Stimulated activated CD4-positive, alpha-beta T cell treated with anti-CD3 and anti-CD28 coated beads, Interleukin-1b, Interleukin-23, amount 100 ng/mL, for 4 hours (primary cell): Measurements from ENCODE around the gene C1orf232.

ENCODE experiments used
- DNase-seq, 2 donors: peaks; one replicate each; pipeline ENCODE4 v3.0.0-alpha.2; 2020; ENCODE audit warnings: low read depth in 2 of 2

The C1orf232 gene

GRCh38 chr1:26168410-26169197, at the start of gene C1orf232:
TSS of gene C1orf232 (minus strand) at chr1:26168963. CDS start at chr1:26168499, 464 bp downstream.
- no peak for DNase-seq

DNA sequence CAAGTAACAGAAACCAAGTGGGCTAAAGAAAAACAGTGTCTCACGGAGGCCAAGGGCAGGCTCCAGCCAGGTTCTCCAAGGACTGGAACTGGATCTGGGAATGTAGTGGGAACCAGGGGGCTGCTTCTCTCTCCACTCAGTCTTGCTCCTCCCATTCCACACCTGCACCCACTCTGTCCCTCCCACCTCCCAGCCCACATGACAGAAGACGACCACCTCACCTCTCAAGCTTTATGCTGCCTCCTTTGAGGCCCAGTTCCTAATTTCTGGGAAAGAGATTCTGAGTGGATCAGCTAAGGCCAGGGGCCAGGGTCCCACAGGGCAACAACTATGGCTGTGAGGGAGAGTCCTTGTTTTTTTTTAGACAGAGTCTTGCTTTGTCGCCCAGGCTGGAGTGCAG, 46.5 kb upstream of the C1orf232 start:
- no peak for DNase-seq

DNA sequence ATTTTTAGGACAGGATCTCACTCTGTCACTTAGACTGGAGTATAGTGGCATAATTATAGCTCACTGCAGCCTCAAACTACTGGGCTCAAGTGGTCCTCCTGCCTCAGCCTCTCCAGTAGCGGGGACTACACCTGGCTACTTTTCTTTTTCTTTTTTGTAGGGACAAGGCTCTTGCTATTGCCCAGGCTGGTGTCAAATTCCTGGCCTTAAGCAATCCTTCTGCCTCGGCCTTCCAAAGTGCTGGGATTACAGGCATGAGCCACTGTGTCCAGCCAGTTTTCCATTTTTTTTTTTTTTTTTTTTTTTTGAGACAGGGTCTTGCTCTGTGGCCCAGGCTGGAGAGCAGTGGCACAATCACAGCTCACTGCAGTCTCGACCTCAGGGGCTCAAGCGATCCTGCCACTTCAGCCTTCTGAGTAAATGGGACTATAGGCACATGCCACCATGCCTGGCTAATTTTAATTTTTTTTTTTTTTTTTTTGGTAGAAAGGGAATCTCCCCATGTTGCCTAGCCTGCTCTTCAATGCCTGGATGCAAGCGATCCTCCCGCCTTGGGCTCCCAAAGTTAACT, 44.7 kb upstream of the C1orf232 start:
- no peak for DNase-seq

DNA sequence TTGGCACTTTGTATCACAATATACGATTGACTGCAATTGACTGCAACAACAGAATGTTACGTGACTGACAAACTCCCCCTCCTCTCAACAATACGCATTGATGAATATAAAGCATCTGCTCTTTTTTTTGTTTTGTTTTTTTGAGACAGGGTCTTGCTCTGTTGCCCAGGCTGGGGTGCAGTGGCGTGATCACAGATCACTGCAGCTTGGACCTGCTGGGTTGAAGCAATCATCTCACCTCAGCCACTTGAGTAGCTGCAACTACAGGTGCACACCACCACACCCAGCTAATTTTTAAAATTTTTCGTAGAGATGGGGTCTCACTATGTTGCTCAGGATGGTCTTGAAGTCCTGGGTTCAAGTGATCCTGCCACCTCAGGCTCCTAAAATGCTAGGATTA, 44.0 kb upstream of the C1orf232 start:
- no peak for DNase-seq

DNA sequence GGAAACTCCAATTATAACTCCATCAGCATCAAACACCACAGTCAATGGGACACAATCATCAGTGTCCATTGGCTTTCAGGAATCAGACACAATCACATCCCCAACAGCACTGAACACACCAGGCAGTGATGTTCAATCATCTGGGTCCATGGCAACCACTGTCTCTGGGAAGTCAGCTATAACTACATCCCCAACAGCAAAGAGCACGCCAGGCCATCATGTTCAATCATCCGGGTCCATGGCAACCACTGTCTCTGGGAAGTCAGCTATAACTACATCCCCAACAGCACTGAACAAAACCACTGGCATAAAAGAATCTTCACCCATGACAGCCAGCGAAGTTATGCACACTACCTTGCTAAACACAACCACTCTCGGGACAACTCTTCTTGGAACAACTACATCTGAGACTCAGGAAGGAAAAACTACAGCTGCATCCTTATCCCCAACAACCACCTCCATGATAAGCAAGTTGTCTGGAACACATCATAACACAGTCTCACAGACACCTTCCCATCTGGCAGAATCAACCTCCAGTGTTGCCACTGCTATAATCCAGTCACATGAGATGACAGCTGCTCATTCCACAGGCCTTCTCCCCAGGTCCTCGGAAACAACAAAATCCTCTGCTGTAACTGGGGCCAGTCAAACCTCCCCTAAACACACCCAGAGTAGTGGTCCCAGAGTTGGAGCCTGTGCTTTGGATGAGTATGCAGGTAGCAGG, 41.5 kb upstream of the C1orf232 start:
- DNase-seq = no peak

GRCh38 chr1:26203642-26204318, 35.0 kb upstream of the C1orf232 start:
- DNase-seq = no peak

GRCh38 chr1:26200413-26200812, 31.6 kb upstream of the C1orf232 start:
- DNase-seq = no peak

DNA sequence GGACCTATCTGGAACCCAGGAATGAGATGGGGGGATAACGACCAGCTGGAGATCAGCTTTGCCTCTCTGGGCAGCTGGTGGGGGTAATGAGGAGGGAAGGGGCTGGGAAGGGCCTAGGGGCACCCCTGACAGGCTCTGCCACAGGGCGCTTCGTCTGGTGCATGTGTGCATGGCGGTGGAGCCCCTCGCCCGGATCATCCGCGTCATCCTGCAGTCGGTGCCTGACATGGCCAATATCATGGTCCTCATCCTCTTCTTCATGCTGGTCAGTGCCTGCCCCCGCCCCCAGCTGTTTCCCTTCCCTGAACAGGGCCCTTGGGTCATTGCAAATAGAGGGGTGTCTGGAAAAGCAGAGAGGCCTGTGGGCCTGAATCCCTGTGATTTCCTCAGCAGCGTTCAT, 29.1 kb upstream of the C1orf232 start:
- no peak for DNase-seq

GRCh38 chr1:26197301-26197700, 28.5 kb upstream of the C1orf232 start:
- DNase-seq = no peak

- DNase-seq = no peak
These were observed 27.0 kb upstream of the C1orf232 start for GRCh38 chr1:26195805-26196204.

DNA sequence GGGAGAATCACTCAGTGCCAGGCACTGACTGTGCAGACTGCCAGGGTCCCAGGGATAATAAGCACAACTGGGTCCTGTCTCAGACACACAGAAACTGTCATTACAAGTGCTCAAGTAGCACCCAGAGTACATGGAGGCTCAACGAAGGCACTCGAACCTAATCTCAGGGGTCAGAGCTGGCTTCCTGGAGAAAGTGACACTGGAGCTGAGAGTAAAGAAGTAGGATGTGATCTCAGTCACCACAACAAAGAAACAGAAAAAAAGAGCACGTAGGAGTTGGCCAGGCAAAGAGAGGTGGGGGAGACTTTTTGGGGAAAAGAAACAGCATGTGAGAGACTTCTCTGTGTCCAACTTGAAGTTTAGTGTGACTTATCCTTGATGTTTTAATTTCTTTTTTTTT, 23.0 kb upstream of the C1orf232 start:
- DNase-seq = no peak

GRCh38 chr1:26190373-26190987, 21.7 kb upstream of the C1orf232 start, which contains the start of gene CATSPER4:
TSS of gene CATSPER4 (plus strand) at chr1:26190602. CDS start at chr1:26190628, 26 bp downstream.
- DNase-seq = no peak

DNA sequence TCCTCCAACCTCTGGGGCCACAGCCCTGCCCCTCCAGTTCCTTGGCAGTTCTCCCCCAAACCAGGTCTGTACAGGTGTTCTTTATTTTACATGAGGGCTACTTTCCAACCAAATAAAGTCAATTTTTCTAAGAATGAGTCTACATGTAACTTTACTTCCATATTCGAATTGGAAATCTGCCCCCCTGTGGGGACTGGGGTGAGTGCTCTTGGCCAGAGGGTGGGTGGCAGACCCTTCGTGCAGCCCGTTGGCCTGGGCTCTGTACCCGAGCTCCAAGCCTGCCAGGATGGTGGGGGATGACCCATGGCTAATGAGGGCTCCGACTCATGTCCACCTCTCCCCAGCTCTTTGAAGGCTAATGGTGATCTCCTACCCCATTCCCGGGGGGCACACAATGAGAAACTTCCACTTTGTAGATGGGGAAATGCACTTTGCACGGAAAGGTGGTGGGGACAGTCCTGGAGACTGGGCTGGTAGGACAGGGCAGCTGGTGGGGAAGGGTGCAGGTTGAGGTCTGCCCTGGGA, 21.1 kb upstream of the C1orf232 start:
- DNase-seq = no peak

DNA sequence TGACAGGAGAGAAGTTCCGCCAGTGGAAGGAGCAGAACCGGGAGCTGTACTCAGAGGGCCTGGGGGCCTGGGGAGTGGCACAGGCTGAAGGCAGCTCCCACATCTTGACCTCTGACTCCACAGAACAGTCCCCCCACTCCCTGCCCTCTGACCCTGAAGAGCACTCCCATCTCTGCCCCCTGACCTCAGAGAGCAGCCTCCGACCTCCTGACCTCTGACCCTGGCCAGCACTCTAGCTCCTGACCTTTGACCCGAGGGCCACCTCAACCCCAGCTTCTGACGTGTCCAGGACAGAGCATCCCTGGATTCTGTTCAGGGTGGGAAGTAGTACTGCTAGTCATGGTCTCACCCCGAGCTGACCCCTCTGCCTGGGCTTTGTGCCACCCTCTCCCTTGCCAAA, 20.6 kb upstream of the C1orf232 start:
- DNase-seq = no peak

- DNase-seq = no peak
These were observed 19.7 kb upstream of the C1orf232 start for GRCh38 chr1:26188477-26188876.

- DNase-seq = no peak
These were observed 19.1 kb upstream of the C1orf232 start for GRCh38 chr1:26187882-26188281.

- DNase-seq = no peak
These were observed 16.1 kb upstream of the C1orf232 start for GRCh38 chr1:26184883-26185282.

GRCh38 chr1:26184086-26184485, 15.3 kb upstream of the C1orf232 start:
- DNase-seq = no peak

DNA sequence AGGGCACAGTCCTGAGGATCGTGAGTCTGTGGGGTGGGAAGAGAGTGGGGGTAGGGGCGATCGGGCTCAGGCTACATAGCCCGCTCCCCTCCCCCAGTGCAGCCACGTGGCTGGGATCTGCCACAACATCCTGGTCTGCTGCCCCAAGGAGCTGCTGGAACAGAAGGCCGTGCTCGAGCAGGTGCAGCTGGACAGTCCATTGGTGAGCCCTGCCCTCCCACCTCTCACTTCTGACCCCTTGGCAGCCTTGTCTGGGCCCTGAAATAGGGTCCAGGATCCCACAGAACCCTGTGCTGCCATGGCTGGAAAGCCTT, 13.6 kb upstream of the C1orf232 start:
- no peak for DNase-seq

DNA sequence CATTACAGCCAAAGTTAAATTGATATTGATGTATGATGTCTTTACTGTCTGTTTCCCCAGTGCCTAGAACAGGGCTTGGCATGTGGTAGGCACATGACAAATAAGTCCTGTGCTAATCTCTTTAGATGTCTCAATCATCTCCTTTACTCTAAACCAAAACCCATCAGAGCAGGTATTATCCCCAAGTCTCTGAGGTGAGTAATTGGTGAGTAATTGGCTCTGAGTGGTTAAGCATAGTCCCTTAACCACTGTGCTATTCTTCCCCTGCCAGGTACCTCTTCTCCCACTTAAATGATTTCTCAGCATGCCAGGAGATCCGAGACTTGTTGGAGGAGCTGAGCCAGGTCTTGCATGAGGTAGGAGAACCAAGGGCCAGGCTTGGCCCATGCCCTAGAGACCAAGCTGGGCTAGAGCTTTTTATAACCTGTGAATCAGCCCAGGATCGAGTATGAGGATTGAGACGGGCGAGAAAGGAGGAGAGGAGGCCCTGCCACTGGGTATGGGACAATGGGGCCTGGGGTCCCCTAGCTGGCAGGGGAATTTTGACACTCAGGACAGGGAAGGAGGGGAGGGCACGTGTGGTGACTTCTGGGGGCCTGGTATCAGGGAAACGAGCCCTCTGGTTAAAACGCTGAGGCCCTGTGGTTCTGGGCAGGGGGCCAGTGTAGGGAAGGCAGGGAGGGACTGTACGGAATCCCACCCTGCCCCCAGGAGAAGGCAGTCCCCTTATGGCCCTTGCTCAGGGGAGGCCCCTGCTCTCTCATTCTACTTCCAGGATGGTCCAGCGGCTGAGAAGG, 13.0 kb upstream of the C1orf232 start:
- no peak for DNase-seq

GRCh38 chr1:26180010-26180506, 11.3 kb upstream of the C1orf232 start:
- no peak for DNase-seq
